ENCODE measurements around the gene SH3BP5.

GRCh38 chr3:15361494-15362214 lies 29.3 kb upstream of the SH3BP5 start:
- TF ChIP-seq CTCF (IDR thresholded peaks at IDR 0.05; ENCODE audit: poor library complexity) (no peak), EZH2phosphoT487 (IDR thresholded peaks at IDR 0.05; ENCODE audit: low read depth, severe bottlenecking, unreplicated experiment) (no peak)

All from hepatocyte (in vitro differentiated cells).